Kidney (tissue), 14 donors: ENCODE results near the gene PPAT. TPM values are rescaled to one million over a fixed set of nuclear protein-coding genes. Genes with fewer than 3 reads are reported as not detected.
A peak's percentile ranks its signal among the peaks of the same experiment; 100 is the strongest.

Experiments used
- DNase-seq, 5 donors: peaks; one replicate each; pipeline ENCODE4 v3.0.0-alpha.2; 2013 to 2020
- FAIRE-seq: peaks from 2 replicates; lab custom pipeline; 2012; peaks lifted over from hg19 to GRCh38; lab: Jason Lieb, UNC
- H3K27ac ChIP-seq, 2 donors: one replicate each; pipeline ENCODE4 v1.7.0; 2013; ENCODE audit warnings: low read depth in 2 of 2, low read length in 2 of 2, inconsistent platforms in 1 of 2
- H3K27me3 ChIP-seq: one replicate; pipeline ENCODE4 v1.7.1; 2013; ENCODE audit warnings: low read length, inconsistent platforms; ENCODE audit not compliant: control insufficient read depth, insufficient read depth
- H3K36me3 ChIP-seq, 3 donors: one replicate each; pipeline versions ENCODE4 v1.7.0 to v1.7.1; 2013; ENCODE audit warnings: low read length in 3 of 3, control low read depth in 1 of 3, inconsistent platforms in 1 of 3; ENCODE audit not compliant: insufficient read depth in 3 of 3, control insufficient read depth in 2 of 3
- H3K4me1 ChIP-seq, 3 donors: one replicate each; pipeline versions ENCODE4 v1.7.0 to v1.7.1; 2013; ENCODE audit warnings: low read length in 3 of 3, inconsistent platforms in 1 of 3, low read depth in 1 of 3; ENCODE audit not compliant: control insufficient read depth in 2 of 3, insufficient read depth in 2 of 3
- H3K4me3 ChIP-seq, 3 donors: one replicate each; pipeline versions ENCODE4 v1.7.0 to v1.8.1; 2013; ENCODE audit warnings: low read length in 3 of 3, control low read depth in 1 of 3, inconsistent platforms in 1 of 3
- H3K9ac ChIP-seq, 3 donors: one replicate each; pipeline versions ENCODE4 v1.7.0 to v1.7.1; 2013; ENCODE audit warnings: low read length in 3 of 3, control low read depth in 1 of 3, inconsistent platforms in 1 of 3
- H3K9me3 ChIP-seq, 3 donors: one replicate each; pipeline versions ENCODE4 v1.7.0 to v1.7.1; 2013; ENCODE audit warnings: low read length in 3 of 3, control low read depth in 1 of 3, inconsistent platforms in 1 of 3; ENCODE audit not compliant: control insufficient read depth in 2 of 3, insufficient read depth in 1 of 3
- CTCF ChIP-seq: IDR thresholded peaks from 3 replicates; pipeline ENCODE4 v1.5.1; 2012; ENCODE audit warnings: mild to moderate bottlenecking, moderate library complexity, borderline replicate concordance; ENCODE audit not compliant: insufficient read depth; ENCODE audit errors: extremely low read depth
- intact Hi-C: fragments of 100-400 bp; cut with DNase I; formaldehyde crosslinking; loops from one replicate; pipeline ENCODE4 v1.11.1; 2022
- polyA plus RNA-seq: library from polyadenylated mRNA; stranded (reverse); fragments of 350-450 nt; fragmentation: Illumina TruSeq; extraction: RNeasy Lipid Tissue Mini Kit (QIAGEN cat#74804); gene quantifications from one replicate; pipeline ENCODE4 v1.2.3, GENCODE V29; 2014; ENCODE audit warnings: low read depth, low replicate concordance; ENCODE audit not compliant: insufficient read depth
- total RNA-seq: library from RNA; stranded (reverse); fragmentation: NEBNext Ultra II Directional; extraction: Animal tissue kit (Norgen Biotek cat#: 25700); gene quantifications from one replicate; pipeline ENCODE4 v1.2.1, GENCODE V29; 2021
- donor health status: control.
- donor health status: control.
- donor health status: control.
- donor health status: control.
- donor health status: control.
- donor health status: DM: yes; HTN: yes; CAD: no.
- donor health status: Normal renal cell carcinoma (clear cell type).

PPAT gene
- total and polyA plus RNA-seq, 2 donors from 2014 or later, result 3.6 to 11.2 TPM

- Histone ChIP-seq H3K27ac (no peak overlapping the region), H3K4me3 (no peak overlapping the region), H3K27me3 (no peaks in the 10 kb centered on the region), H3K36me3 (no peaks in the 10 kb centered on the region), H3K4me1 (peaks cover 3 to 5% (median 5%) of the 10 kb centered on the region in 3 donors), H3K9ac (no peak overlapping the region), H3K9me3 (no peaks in the 10 kb centered on the region)
- no peak for TF ChIP-seq CTCF
- DNase-seq (no peak), FAIRE-seq (no peak)
- intact Hi-C loops, result no loop called here
Observed at GRCh38 chr4:56438766-56439165, 3.4 kb upstream of the PPAT start.

GRCh38 chr4:56434599-56435139 lies 746 bp downstream of the PPAT start:
- peak overlapping the region; percentile 80 to 99 (median 97) for H3K4me3 ChIP-seq
- FAIRE-seq (no peak), DNase-seq (peak in 4 of 5 donors; percentile 75 to 89 (median 79))
- peaks cover 3 to 5% (median 3%) of the 10 kb centered on the region in 3 donors for H3K4me1 ChIP-seq
- H3K27me3 ChIP-seq, result no peaks in the 10 kb centered on the region
- no peaks in the 10 kb centered on the region for H3K36me3 ChIP-seq
- H3K27ac ChIP-seq, result peak overlapping the region; percentile 90 to 98
- H3K9me3 ChIP-seq, result no peaks in the 10 kb centered on the region
- peak overlapping the region; percentile 80 to 94 (median 89) for H3K9ac ChIP-seq
- intact Hi-C loops, result no loop called here
- TF ChIP-seq CTCF, result no peak

- Histone ChIP-seq H3K36me3 (no peaks in the 10 kb centered on the region), H3K9me3 (no peaks in the 10 kb centered on the region), H3K9ac (no peak overlapping the region), H3K27ac (no peak overlapping the region), H3K4me1 (peaks cover 3 to 5% (median 3%) of the 10 kb centered on the region in 3 donors), H3K4me3 (no peak overlapping the region), H3K27me3 (no peaks in the 10 kb centered on the region)
- DNase-seq, result no peak
- intact Hi-C loops, result no loop called here
- no peak for TF ChIP-seq CTCF
- no peak for FAIRE-seq
Observed at GRCh38 chr4:56433280-56433679, 2.1 kb downstream of the PPAT start.

- Histone ChIP-seq H3K36me3 (no peaks in the 10 kb centered on the region), H3K4me1 (peaks cover 3 to 5% (median 3%) of the 10 kb centered on the region in 3 donors), H3K27me3 (no peaks in the 10 kb centered on the region), H3K9me3 (no peaks in the 10 kb centered on the region), H3K9ac (no peak overlapping the region), H3K27ac (no peak overlapping the region), H3K4me3 (no peak overlapping the region)
- intact Hi-C loops, result no loop called here
- no peak for FAIRE-seq
- TF ChIP-seq CTCF, result no peak
- no peak for DNase-seq
Observed at GRCh38 chr4:56430203-56430602, 5.2 kb downstream of the PPAT start.
